Lower leg skin (tissue), 4 donors: ENCODE measurements around the gene ANKRD2. TPM values are rescaled to one million over a fixed set of nuclear protein-coding genes. Genes with fewer than 3 reads are reported as not detected.

Source experiments
- DNase-seq, 2 donors: peaks; one replicate each; pipeline ENCODE4 v3.0.0-alpha.2; 2019; ENCODE audit warnings: low spot score in 2 of 2
- H3K4me3 ChIP-seq: fragments of 200-600 bp; sonication (generic); 2 replicates; pipeline ENCODE4 v1.5.1; 2017; ENCODE audit warnings: mild to moderate bottlenecking, low read depth; ENCODE audit not compliant: poor library complexity, severe bottlenecking
- CTCF ChIP-seq, 3 donors: fragments of 450-650 bp; IDR thresholded peaks; one replicate each; pipeline ENCODE4 v1.5.1; 2016; ENCODE audit warnings: antibody characterized with exemption in 3 of 3, mild to moderate bottlenecking in 3 of 3, moderate library complexity in 2 of 3
- POLR2A ChIP-seq, 2 donors: fragments of 450-650 bp; IDR thresholded peaks; one replicate each; pipeline ENCODE4 v1.6.1; 2016 to 2017; ENCODE audit warnings: antibody characterized with exemption in 2 of 2, mild to moderate bottlenecking in 1 of 2, moderate library complexity in 1 of 2
- WGBS, 2 donors: methylation state at CpG; one replicate each; pipeline ENCODE4 v1.1.5; 2018; 5-methylcytosine and 5-hydroxymethylcytosine counted together
- intact Hi-C: fragments of 100-400 bp; cut with DNase I; formaldehyde crosslinking; loops from one replicate; pipeline ENCODE4 v1.15.0; 2023; ENCODE audit warnings: low total_unique reads
- total RNA-seq, 4 donors: library from RNA; depleted of rRNA; stranded (reverse); fragments of >200 nt; gene quantifications; one replicate each; pipeline ENCODE4 v1.1.0, GENCODE V29; 2016

Gene ANKRD2
- total RNA-seq, 4 donors from 2014 or later, result 3.6 to 5.5 (median 4.8) TPM

GRCh38 chr10:97597778-97598177 is 25.2 kb downstream of the ANKRD2 start:
- intact Hi-C loops, result no loop called here
- TF ChIP-seq CTCF (IDR thresholded peaks at IDR 0.05) (no peak), POLR2A (IDR thresholded peaks at IDR 0.05) (no peak)
- DNase-seq, result no peak
- no peak overlapping the region for H3K4me3 ChIP-seq
- 83 to 97% methylated on average over 2 of the region's 2 CpGs for WGBS, 2 donors

GRCh38 chr10:97598407-97599271 is 26.1 kb downstream of the ANKRD2 start:
- TF ChIP-seq CTCF (IDR thresholded peaks at IDR 0.05) (no peak), POLR2A (IDR thresholded peaks at IDR 0.05) (no peak)
- no peak overlapping the region for H3K4me3 ChIP-seq
- DNase-seq, result no peak
- intact Hi-C loops, result no loop called here
- 69 to 75% methylated on average over 19 of the region's 19 CpGs for WGBS, 2 donors

GRCh38 chr10:97599272-97599619 is 26.7 kb downstream of the ANKRD2 start:
- TF ChIP-seq CTCF (IDR thresholded peaks at IDR 0.05) (no peak), POLR2A (IDR thresholded peaks at IDR 0.05) (no peak)
- 77 to 79% methylated on average over 6 of the region's 6 CpGs for WGBS, 2 donors
- no peak overlapping the region for H3K4me3 ChIP-seq
- intact Hi-C loops, result no loop called here
- no peak for DNase-seq

- H3K4me3 ChIP-seq, result no peak overlapping the region
- intact Hi-C loops, result no loop called here
- DNase-seq, result no peak
- TF ChIP-seq POLR2A (IDR thresholded peaks at IDR 0.05), result no peak
- TF ChIP-seq CTCF (IDR thresholded peaks at IDR 0.05), result no peak
- 89 to 90% methylated on average over 1 of the region's 1 CpG for WGBS, 2 donors
Observed at GRCh38 chr10:97600616-97601015, 28.0 kb downstream of the ANKRD2 start.

GRCh38 chr10:97601268-97602215 is 29.0 kb downstream of the ANKRD2 start:
- no peak for DNase-seq
- no peak overlapping the region for H3K4me3 ChIP-seq
- intact Hi-C loops, result no loop called here
- TF ChIP-seq POLR2A (IDR thresholded peaks at IDR 0.05), result no peak
- no peak for TF ChIP-seq CTCF (IDR thresholded peaks at IDR 0.05)
- 65 to 66% methylated on average over 19 to 20 of the region's 21 CpGs for WGBS, 2 donors
